Measurements from ENCODE around the gene NUDT5.

The NUDT5 gene

GRCh38 chr10:12129222-12130111 lies 66.2 kb downstream of the NUDT5 start, which contains the start of gene SEC61A2:
Gene SEC61A2 (plus strand): TSS chr10:12129677. CDS start chr10:12129788, 111 bp downstream.
- H3K27me3 ChIP-seq (ENCODE audit: low read depth, low read length) = no peaks in the 10 kb centered on the region
- H3K9me3 ChIP-seq (ENCODE audit: insufficient read depth, low read length) = no peaks in the 10 kb centered on the region
- peaks cover 14% of the 10 kb centered on the region for H3K36me3 ChIP-seq (replicated peaks; ENCODE audit: low read depth, low read length)
- H3K4me1 ChIP-seq (ENCODE audit: low read length) = peaks cover 8% of the 10 kb centered on the region
- H3K4me2 ChIP-seq (ENCODE audit: low read length) = peak within 1 kb of the TSS; percentile 83
- peaks cover 27% of the 10 kb centered on the region for H3K79me2 ChIP-seq (ENCODE audit: low read length)
- H3K9ac ChIP-seq (ENCODE audit: low read length) = peak within 1 kb of the TSS; percentile 84
- no peak for TF ChIP-seq CTCF (IDR thresholded peaks at IDR 0.05; ENCODE audit: low read depth, low read length)
- no peak for TF ChIP-seq EZH2phosphoT487 (IDR thresholded peaks at IDR 0.05; ENCODE audit: low read depth)
- peak within 1 kb of the TSS; percentile 77 for H3K27ac ChIP-seq (ENCODE audit: low read length)
- H3K4me3 ChIP-seq (ENCODE audit: low read length) = peak within 1 kb of the TSS; percentile 83
- H2AFZ ChIP-seq (ENCODE audit: low read depth, low read length) = no peak within 1 kb of the TSS; the same call in 1 of the 2 replicates
- H4K20me1 ChIP-seq (ENCODE audit: insufficient read depth, low read length) = peaks cover 8% of the 10 kb centered on the region; the same call in 1 of the 2 replicates

- 0 out of 2 replicates have a peak, but pooled peaks cover 2% of the 10 kb centered on the region for H3K79me2 ChIP-seq (ENCODE audit: low read length)
- no peaks in the 10 kb centered on the region for H4K20me1 ChIP-seq (ENCODE audit: insufficient read depth, low read length)
- H3K4me3 ChIP-seq (ENCODE audit: low read length) = peak overlapping the region; percentile 50
- H3K27me3 ChIP-seq (ENCODE audit: low read depth, low read length) = no peaks in the 10 kb centered on the region
- peak overlapping the region; percentile 96 for H3K27ac ChIP-seq (ENCODE audit: low read length)
- peak overlapping the region; percentile 50 for H3K9ac ChIP-seq (ENCODE audit: low read length)
- no peaks in the 10 kb centered on the region for H3K9me3 ChIP-seq (ENCODE audit: insufficient read depth, low read length)
- H3K4me1 ChIP-seq (ENCODE audit: low read length) = peaks cover 29% of the 10 kb centered on the region
- TF ChIP-seq CTCF (IDR thresholded peaks at IDR 0.05; ENCODE audit: low read depth, low read length) = no peak
- TF ChIP-seq EZH2phosphoT487 (IDR thresholded peaks at IDR 0.05; ENCODE audit: low read depth) = no peak
- H3K4me2 ChIP-seq (ENCODE audit: low read length) = peak overlapping the region; percentile 62
- peaks cover 25% of the 10 kb centered on the region for H3K36me3 ChIP-seq (replicated peaks; ENCODE audit: low read depth, low read length)
- H2AFZ ChIP-seq (ENCODE audit: low read depth, low read length) = no peak overlapping the region
Measured at GRCh38 chr10:12121673-12122072, 74.0 kb downstream of the NUDT5 start.

All from OCI-LY3 (cell line).